SK-N-SH treated with all-trans-retinoic acid at 6 μM for 48 hours (cell line): ENCODE measurements around the gene GTF3C4.

Experiments
- ATAC-seq: fragments of 200-7000 bp; cut with Tn5 transposase; 3 replicates; pipeline ENCODE4 v1.9.1; 2020; ENCODE audit warnings: mild to moderate bottlenecking, moderate library complexity
- ARNTL ChIP-seq: fragments of 450-650 bp; formaldehyde crosslinking; IDR thresholded peaks from 2 replicates; pipeline ENCODE4 v1.5.0; 2020; ENCODE audit warnings: low read depth, mild to moderate bottlenecking, moderate library complexity, borderline replicate concordance
- BACH2 ChIP-seq: fragments of 250-450 bp; sonication (Bioruptor Pico); IDR thresholded peaks from 2 replicates; pipeline ENCODE4 v1.9.0; 2021; ENCODE audit warnings: mild to moderate bottlenecking, borderline replicate concordance
- CREB5 ChIP-seq: fragments of 250-450 bp; sonication (Bioruptor Pico); IDR thresholded peaks from 2 replicates; pipeline ENCODE4 v1.5.1; 2020; ENCODE audit warnings: low read depth, mild to moderate bottlenecking, moderate library complexity
- CSDC2 ChIP-seq: fragments of 250-450 bp; sonication (Bioruptor Pico); IDR thresholded peaks from 2 replicates; pipeline ENCODE4 v1.5.0; 2020; ENCODE audit warnings: mild to moderate bottlenecking, moderate library complexity
- ESRRG ChIP-seq: fragments of 250-450 bp; sonication (Bioruptor Pico); IDR thresholded peaks from 2 replicates; pipeline ENCODE4 v1.6.1; 2021; ENCODE audit warnings: mild to moderate bottlenecking
- GLIS3 ChIP-seq: fragments of 250-450 bp; sonication (Bioruptor Pico); IDR thresholded peaks from 2 replicates; pipeline ENCODE4 v1.5.0; 2020; ENCODE audit warnings: mild to moderate bottlenecking, moderate library complexity
- ISL1 ChIP-seq: fragments of 250-450 bp; sonication (Bioruptor Pico); IDR thresholded peaks from 2 replicates; pipeline ENCODE4 v2.1.2; 2022; ENCODE audit warnings: mild to moderate bottlenecking, moderate library complexity
- OSR1 ChIP-seq: fragments of 250-450 bp; sonication (Bioruptor Pico); IDR thresholded peaks from 2 replicates; pipeline ENCODE4 v1.8.0; 2022; ENCODE audit warnings: moderate library complexity, mild to moderate bottlenecking, inconsistent platforms
- POU6F1 ChIP-seq: fragments of 250-450 bp; sonication (Bioruptor Pico); IDR thresholded peaks from 2 replicates; pipeline ENCODE4 v1.8.0; 2021; ENCODE audit warnings: low read depth, mild to moderate bottlenecking, moderate library complexity, borderline replicate concordance
- PPARA ChIP-seq: fragments of 250-450 bp; sonication (Bioruptor Pico); IDR thresholded peaks from 2 replicates; pipeline ENCODE4 v1.5.0; 2020; ENCODE audit warnings: mild to moderate bottlenecking, borderline replicate concordance
- RARB ChIP-seq: fragments of 250-450 bp; sonication (Bioruptor Pico); IDR thresholded peaks from 2 replicates; pipeline ENCODE4 v1.8.0; 2021; ENCODE audit warnings: mild to moderate bottlenecking, moderate library complexity
- SNAI2 ChIP-seq: fragments of 250-450 bp; sonication (Bioruptor Pico); IDR thresholded peaks from 2 replicates; pipeline ENCODE4 v1.5.0; 2020; ENCODE audit warnings: mild to moderate bottlenecking, moderate library complexity
- TOX ChIP-seq: fragments of 250-450 bp; sonication (Bioruptor Pico); IDR thresholded peaks from 2 replicates; pipeline ENCODE4 v1.8.0; 2021; ENCODE audit warnings: mild to moderate bottlenecking, moderate library complexity, borderline replicate concordance
- TSHZ2 ChIP-seq: fragments of 250-450 bp; sonication (Bioruptor Pico); IDR thresholded peaks from 2 replicates; pipeline ENCODE4 v1.5.0; 2020; ENCODE audit warnings: mild to moderate bottlenecking, moderate library complexity
- ZC3H10 ChIP-seq: fragments of 250-450 bp; sonication (Bioruptor Pico); IDR thresholded peaks from 2 replicates; pipeline ENCODE4 v1.5.1; 2021; ENCODE audit warnings: mild to moderate bottlenecking, moderate library complexity
- ZFP3 ChIP-seq: fragments of 250-450 bp; sonication (Bioruptor Pico); IDR thresholded peaks from 2 replicates; pipeline ENCODE4 v1.5.0; 2020; ENCODE audit warnings: mild to moderate bottlenecking, moderate library complexity
- ZFP30 ChIP-seq: fragments of 450-650 bp; formaldehyde crosslinking; IDR thresholded peaks from 2 replicates; pipeline ENCODE4 v1.5.0; 2022; ENCODE audit warnings: mild to moderate bottlenecking, moderate library complexity
- ZNF70 ChIP-seq: fragments of 450-650 bp; formaldehyde crosslinking; IDR thresholded peaks from 2 replicates; pipeline ENCODE4 v1.5.0; 2020; ENCODE audit warnings: mild to moderate bottlenecking, moderate library complexity
- ZNF8 ChIP-seq: fragments of 450-650 bp; formaldehyde crosslinking; IDR thresholded peaks from 2 replicates; pipeline ENCODE4 v1.5.0; 2020; ENCODE audit warnings: mild to moderate bottlenecking, moderate library complexity
- TF ChIP-seq, protein P1 (sequence below): fragments of 250-450 bp; sonication (Bioruptor Pico); IDR thresholded peaks from 2 replicates; pipeline ENCODE4 v1.8.0; 2020; ENCODE audit warnings: mild to moderate bottlenecking, moderate library complexity, borderline replicate concordance
- TF ChIP-seq, protein P2 (sequence below): fragments of 250-450 bp; sonication (Bioruptor Pico); IDR thresholded peaks from 2 replicates; pipeline ENCODE4 v1.5.1; 2021; ENCODE audit warnings: mild to moderate bottlenecking, moderate library complexity

GTF3C4 gene

GRCh38 chr9:132690696-132691095, 20.4 kb downstream of the GTF3C4 start (continued):
- no peak for TF ChIP-seq ZC3H10 (CRISPR knock-in tag)

DNA sequence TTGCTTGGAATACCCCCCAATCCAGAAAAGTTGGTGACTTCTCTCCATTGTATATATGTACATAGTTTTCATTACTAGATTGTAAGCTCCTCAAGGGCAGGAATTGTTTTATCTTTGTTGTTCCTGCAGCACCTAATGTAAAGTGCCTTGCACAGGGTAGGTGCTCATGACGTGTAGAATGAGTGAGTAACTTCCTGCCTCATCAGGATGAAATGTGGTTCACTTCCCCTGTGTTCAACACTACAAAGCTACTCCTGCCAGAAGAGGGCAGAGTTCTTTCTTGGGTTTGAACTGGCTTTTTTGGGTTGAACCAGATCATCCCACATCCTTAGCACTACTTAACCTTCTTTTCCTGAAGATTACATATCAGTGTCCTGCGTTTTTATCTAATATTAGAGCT, 23.9 kb downstream of the GTF3C4 start:
- TF ChIP-seq ARNTL (CRISPR knock-in tag) (no peak), TSHZ2 (CRISPR knock-in tag) (no peak), CSDC2 (CRISPR knock-in tag) (no peak), POU6F1 (CRISPR knock-in tag) (no peak), SNAI2 (CRISPR knock-in tag) (no peak), ZNF8 (CRISPR knock-in tag) (no peak), PPARA (CRISPR knock-in tag) (no peak), ISL1 (no peak), GLIS3 (CRISPR knock-in tag) (no peak), ZFP3 (CRISPR knock-in tag) (no peak), ZFP30 (CRISPR knock-in tag) (no peak), OSR1 (CRISPR knock-in tag) (no peak), BACH2 (CRISPR knock-in tag) (no peak), ZNF70 (CRISPR knock-in tag) (no peak), TOX (no peak), RARB (CRISPR knock-in tag) (no peak), CREB5 (no peak), ZC3H10 (CRISPR knock-in tag) (no peak)
- TF ChIP-seq, protein P1, sequence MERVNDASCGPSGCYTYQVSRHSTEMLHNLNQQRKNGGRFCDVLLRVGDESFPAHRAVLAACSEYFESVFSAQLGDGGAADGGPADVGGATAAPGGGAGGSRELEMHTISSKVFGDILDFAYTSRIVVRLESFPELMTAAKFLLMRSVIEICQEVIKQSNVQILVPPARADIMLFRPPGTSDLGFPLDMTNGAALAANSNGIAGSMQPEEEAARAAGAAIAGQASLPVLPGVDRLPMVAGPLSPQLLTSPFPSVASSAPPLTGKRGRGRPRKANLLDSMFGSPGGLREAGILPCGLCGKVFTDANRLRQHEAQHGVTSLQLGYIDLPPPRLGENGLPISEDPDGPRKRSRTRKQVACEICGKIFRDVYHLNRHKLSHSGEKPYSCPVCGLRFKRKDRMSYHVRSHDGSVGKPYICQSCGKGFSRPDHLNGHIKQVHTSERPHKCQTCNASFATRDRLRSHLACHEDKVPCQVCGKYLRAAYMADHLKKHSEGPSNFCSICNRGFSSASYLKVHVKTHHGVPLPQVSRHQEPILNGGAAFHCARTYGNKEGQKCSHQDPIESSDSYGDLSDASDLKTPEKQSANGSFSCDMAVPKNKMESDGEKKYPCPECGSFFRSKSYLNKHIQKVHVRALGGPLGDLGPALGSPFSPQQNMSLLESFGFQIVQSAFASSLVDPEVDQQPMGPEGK (CRISPR knock-in tag): no peak
- TF ChIP-seq, protein P2, sequence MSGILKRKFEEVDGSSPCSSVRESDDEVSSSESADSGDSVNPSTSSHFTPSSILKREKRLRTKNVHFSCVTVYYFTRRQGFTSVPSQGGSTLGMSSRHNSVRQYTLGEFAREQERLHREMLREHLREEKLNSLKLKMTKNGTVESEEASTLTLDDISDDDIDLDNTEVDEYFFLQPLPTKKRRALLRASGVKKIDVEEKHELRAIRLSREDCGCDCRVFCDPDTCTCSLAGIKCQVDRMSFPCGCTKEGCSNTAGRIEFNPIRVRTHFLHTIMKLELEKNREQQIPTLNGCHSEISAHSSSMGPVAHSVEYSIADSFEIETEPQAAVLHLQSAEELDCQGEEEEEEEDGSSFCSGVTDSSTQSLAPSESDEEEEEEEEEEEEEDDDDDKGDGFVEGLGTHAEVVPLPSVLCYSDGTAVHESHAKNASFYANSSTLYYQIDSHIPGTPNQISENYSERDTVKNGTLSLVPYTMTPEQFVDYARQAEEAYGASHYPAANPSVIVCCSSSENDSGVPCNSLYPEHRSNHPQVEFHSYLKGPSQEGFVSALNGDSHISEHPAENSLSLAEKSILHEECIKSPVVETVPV: no peak
- ATAC-seq: no peak

DNA sequence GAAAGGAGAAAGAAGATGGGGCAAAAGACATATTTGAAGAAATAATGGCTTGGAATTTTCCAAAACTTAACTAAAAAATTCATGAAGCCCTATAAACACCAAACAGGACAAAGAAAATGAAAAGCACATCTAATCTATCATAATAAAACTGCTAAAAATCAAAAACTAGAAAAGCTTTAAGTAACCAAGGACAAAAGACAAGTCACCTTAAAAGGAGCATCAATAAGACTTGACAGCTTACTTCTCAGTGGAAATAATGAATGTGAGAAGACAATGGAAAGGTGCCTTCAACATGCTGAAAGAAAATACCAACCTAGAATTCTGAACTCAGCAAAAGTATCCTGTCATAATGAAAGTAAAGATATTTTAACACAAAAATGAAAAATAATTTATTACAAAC, 27.0 kb downstream of the GTF3C4 start:
- ATAC-seq: no peak
- TF ChIP-seq ARNTL (CRISPR knock-in tag): no peak
- TF ChIP-seq, protein P1 (CRISPR knock-in tag): no peak
- no peak for TF ChIP-seq POU6F1 (CRISPR knock-in tag)
- no peak for TF ChIP-seq RARB (CRISPR knock-in tag)
- TF ChIP-seq ZC3H10 (CRISPR knock-in tag): no peak
- no peak for TF ChIP-seq ESRRG
- no peak for TF ChIP-seq ZNF70 (CRISPR knock-in tag)
- TF ChIP-seq ZFP3 (CRISPR knock-in tag): no peak
- TF ChIP-seq SNAI2 (CRISPR knock-in tag): no peak
- TF ChIP-seq PPARA (CRISPR knock-in tag): no peak
- TF ChIP-seq TSHZ2 (CRISPR knock-in tag): no peak
- no peak for TF ChIP-seq OSR1 (CRISPR knock-in tag)
